Measurements from ENCODE around the gene CSPG4.
"Not testable (repeated sequence)": the region's sequence is repeated elsewhere in the genome, so short reads cannot be mapped to it uniquely, and the experiment has no call there.

Gene CSPG4

GRCh38 chr15:75738014-75738646, 25.5 kb upstream of the CSPG4 start:
- no peak for DNase-seq

- DNase-seq = not testable (repeated sequence)
These were observed 24.7 kb upstream of the CSPG4 start for GRCh38 chr15:75737116-75738013.

DNA sequence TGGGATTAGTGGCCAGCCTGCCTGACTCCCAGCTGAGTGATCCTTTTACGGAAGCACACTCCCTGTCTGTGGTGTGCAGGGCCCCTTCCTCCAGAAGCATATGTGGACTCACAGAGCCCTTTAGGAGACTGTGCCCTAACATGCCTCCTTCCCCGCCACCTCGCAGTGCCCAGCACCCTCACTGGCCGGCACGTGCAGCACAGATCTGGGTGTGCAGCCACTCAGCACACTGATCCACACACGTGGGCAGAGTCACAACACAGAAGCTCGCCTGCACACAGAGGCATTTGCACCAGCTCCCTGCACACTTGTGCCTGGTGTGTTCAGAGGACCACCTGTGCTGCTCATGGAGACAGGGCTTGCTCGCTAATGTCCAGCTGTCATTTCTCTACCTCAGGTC, 23.6 kb upstream of the CSPG4 start:
- no peak for DNase-seq

- DNase-seq = not testable (repeated sequence)
These were observed 22.5 kb upstream of the CSPG4 start for GRCh38 chr15:75734861-75735760.

DNA sequence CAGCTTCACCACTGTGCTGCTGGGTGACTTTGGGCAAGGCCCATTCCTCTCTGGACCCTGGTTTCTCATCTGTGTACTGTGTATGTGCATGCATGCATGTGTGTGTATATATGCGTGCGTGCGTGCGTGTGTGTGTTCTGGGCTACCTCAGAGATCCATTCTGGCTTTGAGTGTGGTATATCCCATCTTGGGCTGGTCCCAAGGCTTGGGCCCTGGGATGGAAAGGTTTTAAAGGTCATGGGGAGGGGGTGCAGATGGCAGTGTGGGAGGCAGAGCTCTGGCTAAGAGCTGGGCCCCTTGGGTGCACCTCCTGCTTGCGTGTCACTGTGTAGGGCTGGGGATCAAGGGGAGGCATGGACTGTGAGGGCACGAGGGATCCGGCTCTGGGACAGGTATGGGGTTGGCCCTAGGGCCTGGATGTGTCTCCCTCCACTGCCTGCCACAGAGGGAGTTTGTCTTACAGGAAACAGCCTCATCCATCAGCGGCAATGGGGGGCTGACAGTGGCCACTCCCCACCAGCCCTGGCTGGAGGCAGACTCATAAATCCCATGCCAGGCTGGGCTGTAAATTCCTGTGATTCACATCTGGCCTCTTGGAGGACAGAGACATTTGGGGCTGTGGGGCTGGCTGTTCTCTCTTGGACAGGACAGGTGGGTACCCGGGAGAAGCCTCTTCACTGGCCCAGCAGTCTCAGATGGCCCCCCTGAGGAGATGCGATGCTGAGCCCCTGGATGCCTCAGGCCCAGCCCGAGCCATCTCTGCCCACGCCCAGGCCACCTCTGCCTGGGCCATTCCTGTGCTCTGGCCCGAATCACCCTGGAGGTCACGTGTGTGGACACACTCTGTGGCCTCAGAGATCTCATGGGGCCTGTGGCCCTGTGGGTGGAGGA, 21.4 kb upstream of the CSPG4 start:
- no peak for DNase-seq

GRCh38 chr15:75732809-75733451, 20.3 kb upstream of the CSPG4 start:
- DNase-seq = peak; percentile 55

DNA sequence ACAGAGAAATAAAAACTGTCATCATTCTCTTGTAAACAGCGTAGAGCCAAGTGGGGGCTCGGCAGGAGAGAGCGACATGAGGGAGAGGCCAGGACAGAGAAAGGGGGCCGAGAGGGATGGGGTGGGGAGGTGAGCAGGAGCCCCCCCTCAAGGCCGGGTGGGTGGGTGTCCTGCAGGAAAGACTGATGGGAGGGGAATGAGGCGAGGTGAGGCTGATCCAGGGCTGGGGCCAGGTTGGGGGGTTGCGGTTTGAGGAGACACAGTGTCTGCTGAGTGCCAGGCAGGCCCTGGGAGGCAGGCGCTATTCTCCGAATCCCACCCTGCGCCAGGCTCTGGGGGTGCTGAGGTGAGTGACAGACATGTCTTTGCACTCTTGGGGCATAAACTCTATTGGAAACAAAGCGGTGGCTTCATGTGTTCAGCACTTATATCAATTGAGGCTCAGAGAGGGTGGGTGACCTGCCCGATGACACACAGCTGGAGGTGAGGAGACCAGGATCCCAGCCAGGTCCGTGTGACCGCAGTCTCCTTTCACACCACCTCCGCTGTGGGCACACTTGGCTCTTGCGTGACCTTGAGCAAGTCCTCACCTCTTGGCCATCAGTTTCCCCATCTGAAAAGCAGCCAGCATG, 19.6 kb upstream of the CSPG4 start:
- no peak for DNase-seq

- peak; percentile 31 for DNase-seq
These were observed 18.9 kb upstream of the CSPG4 start for GRCh38 chr15:75731248-75732151.

- not testable (repeated sequence) for DNase-seq
These were observed 18.0 kb upstream of the CSPG4 start for GRCh38 chr15:75730376-75731247.

DNA sequence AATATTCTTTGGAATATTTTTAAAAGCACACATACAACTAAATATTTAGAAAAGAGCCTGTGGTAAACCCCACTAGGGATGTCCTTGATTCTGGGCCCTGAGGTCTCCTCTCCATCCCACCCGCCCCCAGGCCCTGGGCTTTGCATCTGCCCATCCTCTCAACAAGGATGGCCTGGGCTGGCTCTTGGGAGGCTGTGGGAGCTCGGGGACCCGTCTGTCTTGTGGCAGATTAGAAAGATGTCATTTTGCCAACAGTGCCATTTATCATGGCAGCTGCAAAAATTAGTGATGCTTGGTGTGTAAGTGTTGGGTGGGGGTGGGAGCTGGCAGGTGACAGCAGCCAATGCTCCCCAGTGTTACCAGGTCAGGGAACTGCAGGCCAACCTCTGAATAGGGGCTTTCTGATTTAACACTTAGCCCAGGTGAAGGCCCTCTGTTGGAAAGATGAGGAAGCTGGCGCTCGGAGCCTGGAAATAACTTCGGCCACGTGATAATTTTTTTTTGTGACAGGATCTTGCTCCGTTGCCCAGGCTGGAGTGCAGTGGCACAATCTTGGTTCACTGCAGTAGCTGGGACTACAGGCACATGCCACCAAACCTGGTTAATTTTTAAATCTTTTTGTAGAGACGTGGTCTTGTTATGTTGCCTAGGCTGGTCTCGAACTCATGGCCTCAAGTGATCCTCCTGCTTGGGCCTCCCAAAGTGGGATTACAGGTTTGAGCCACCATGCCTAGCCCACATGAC, 16.9 kb upstream of the CSPG4 start:
- no peak for DNase-seq

DNA sequence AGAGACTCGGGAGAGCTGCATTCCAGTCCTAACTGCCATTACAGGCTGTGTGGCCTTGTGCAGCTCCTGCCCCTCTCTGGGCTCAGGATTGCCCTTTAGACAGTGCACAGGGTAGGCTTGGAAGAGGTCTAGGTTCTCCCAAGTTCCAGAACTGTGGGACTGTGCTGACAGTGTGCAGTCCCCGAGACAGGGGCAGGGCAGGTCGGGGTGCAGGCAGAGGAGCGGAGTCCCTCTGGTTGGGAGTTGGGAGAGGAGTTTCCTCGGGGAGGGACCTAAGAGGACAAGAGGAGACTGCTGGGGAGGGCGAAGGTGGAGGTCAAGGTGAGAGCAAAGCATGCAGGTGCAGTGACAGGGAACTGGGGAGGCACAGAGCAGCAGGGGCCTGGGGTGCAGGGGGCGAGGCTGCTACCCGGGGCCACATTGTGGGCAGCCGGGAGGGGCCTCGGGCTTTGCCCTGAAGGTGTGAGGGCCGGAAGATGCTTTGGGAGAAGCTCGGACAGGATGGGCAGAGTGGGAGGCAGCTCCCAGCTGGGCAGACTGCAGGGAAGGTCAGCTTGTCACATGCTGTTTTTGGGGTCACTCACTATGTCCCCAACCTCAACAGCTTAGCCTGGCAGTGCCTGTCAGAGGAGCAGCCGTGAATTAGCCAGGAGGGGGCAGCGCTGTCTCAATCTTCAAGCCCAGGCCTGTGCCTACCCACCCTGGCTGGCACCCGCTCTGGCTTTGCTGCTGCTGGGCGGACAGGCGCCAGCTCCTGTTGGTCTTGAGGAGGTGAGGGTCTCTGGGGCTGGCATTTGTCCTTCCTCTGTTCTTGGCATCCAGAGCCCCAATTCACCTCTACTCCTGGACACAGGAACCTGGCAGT, 15.4 kb upstream of the CSPG4 start:
- DNase-seq = peak; percentile 33

- no peak for DNase-seq
These were observed 14.4 kb upstream of the CSPG4 start for GRCh38 chr15:75727031-75727531.

DNA sequence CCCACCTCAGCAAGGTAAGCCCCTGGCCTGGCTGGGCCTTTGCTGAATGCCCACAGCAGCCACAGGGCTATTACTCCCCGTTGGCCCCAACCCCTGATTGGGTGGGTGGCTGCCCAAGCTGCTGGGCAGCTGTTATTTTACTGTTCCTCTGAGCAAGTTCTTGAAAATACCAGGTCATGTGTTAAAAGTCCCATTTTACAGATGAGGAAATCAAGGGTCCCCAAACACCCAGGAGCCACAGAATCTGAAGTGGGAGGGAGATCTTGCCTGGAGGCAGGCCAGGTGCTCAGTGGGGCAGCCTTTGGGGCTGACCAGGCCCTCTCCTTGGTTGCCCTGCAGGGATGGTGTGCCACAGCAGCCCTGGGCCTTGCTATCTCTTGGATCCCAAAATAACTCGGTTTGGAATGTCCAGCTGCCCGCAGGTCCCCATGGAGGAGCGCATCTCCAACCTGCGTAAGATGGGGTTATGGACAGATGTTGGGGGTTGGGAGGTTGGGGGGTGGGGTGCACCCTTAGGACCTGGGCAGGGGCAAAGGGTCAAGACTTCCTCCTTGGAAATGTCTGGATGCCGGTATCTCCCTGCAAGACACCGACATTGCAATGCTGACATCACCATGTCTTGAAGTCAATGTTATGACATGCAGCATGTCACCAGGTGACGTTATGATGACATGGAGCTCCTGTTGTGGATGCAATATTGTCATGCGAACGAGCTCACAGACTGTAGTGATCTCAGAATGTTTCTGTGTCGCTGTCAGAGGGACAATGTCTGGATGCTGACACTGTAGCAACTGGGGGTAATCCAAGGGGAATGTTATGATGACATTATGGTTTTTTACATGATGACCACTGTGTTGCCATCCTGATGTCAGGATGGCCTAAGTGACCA, 13.3 kb upstream of the CSPG4 start:
- DNase-seq = no peak

DNA sequence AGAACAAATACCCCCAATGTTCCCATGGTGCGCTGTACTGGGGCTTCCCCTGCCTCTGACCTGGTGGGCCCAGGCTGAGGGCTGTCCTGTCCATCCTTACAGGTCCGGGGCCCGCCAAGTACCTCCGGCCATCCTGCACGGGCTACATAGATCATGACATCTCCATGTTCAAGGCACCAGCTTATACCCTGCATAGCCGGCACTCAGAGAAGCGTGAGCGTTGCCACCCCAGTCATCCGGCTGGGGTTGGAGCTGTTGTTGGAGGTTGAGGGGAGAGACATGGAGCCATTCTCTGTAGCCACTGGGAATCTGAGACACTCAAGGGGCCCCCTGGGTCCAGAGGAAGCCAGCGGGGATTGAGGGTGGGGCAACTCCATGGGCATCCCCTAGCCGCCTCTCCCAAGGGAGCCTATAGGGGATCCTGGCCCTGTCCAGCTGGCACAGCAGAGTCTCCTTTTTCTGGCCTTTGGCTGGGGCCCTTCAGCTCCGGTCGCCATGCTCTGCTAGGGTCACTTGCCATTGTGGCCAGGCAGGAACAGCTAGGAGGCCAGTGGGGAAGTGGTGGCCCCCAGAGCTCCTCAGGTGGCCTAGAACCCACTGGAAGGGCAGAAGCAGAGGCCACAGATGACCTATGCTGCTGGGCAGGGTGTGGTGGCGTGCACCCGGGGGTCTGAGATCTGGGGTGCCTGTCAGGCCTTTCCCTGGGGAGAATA, 12.5 kb upstream of the CSPG4 start:
- DNase-seq = no peak

Data from NCI-H69 (cell line).